ENCODE results near the gene PTPRT.

DNA sequence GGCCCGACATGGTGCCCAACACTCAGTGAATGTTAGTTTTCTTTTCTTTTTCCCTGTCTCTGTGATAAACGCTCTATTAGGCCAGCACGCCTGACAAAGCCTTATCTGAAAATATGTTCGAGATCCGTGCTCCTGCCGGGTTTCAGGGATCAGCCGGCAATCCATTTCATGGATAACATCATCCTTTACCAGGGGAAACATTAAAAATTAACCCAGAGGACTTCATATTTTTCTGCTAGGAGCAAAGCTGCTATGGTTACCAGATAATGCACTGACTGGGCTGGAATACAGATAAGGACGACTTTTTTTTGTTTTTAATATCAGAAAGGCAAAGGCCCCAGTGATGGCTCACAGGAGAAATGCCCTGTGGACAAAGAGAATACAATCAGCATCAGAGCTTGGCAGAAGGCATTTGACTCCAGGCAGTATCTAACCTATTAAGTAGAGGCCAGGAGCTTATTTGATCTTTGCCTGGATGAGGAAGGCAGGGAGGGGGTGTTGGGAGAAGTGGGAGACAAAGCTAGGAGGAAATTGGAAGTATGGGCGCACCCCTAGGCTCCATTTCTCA lies 1089.5 kb downstream of the PTPRT start:
- TF ChIP-seq EZH2phosphoT487 (IDR thresholded peaks at IDR 0.05; ENCODE audit: unreplicated experiment) (no peak), ZNF331 (CRISPR knock-in tag; IDR thresholded peaks at IDR 0.05; ENCODE audit: low read depth) (no peak), EZH2 (IDR thresholded peaks at IDR 0.05; ENCODE audit: low read depth, unreplicated experiment) (no peak), POLR2AphosphoS5 (IDR thresholded peaks at IDR 0.05; ENCODE audit: low read depth) (no peak), JUNB (IDR thresholded peaks at IDR 0.05; ENCODE audit: unreplicated experiment) (no peak), CREB1 (CRISPR knock-in tag; IDR thresholded peaks at IDR 0.05; ENCODE audit: low read depth) (no peak)
- TF ChIP-seq, protein P1, sequence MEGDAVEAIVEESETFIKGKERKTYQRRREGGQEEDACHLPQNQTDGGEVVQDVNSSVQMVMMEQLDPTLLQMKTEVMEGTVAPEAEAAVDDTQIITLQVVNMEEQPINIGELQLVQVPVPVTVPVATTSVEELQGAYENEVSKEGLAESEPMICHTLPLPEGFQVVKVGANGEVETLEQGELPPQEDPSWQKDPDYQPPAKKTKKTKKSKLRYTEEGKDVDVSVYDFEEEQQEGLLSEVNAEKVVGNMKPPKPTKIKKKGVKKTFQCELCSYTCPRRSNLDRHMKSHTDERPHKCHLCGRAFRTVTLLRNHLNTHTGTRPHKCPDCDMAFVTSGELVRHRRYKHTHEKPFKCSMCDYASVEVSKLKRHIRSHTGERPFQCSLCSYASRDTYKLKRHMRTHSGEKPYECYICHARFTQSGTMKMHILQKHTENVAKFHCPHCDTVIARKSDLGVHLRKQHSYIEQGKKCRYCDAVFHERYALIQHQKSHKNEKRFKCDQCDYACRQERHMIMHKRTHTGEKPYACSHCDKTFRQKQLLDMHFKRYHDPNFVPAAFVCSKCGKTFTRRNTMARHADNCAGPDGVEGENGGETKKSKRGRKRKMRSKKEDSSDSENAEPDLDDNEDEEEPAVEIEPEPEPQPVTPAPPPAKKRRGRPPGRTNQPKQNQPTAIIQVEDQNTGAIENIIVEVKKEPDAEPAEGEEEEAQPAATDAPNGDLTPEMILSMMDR (conservative IDR thresholded peaks at IDR 0.05; ENCODE audit: low read depth in 2 of 2), result no peak
